SK-N-SH treated with all-trans-retinoic acid at 6 μM for 48 hours (cell line): ENCODE measurements around the gene CAPN12.

ENCODE experiments used
- ATAC-seq: fragments of 200-7000 bp; cut with Tn5 transposase; 3 replicates; pipeline ENCODE4 v1.9.1; 2020; ENCODE audit warnings: mild to moderate bottlenecking, moderate library complexity
- ARNTL ChIP-seq: fragments of 450-650 bp; formaldehyde crosslinking; IDR thresholded peaks from 2 replicates; pipeline ENCODE4 v1.5.0; 2020; ENCODE audit warnings: low read depth, mild to moderate bottlenecking, moderate library complexity, borderline replicate concordance
- BACH2 ChIP-seq: fragments of 250-450 bp; sonication (Bioruptor Pico); IDR thresholded peaks from 2 replicates; pipeline ENCODE4 v1.9.0; 2021; ENCODE audit warnings: mild to moderate bottlenecking, borderline replicate concordance
- CREB5 ChIP-seq: fragments of 250-450 bp; sonication (Bioruptor Pico); IDR thresholded peaks from 2 replicates; pipeline ENCODE4 v1.5.1; 2020; ENCODE audit warnings: low read depth, mild to moderate bottlenecking, moderate library complexity
- CSDC2 ChIP-seq: fragments of 250-450 bp; sonication (Bioruptor Pico); IDR thresholded peaks from 2 replicates; pipeline ENCODE4 v1.5.0; 2020; ENCODE audit warnings: mild to moderate bottlenecking, moderate library complexity
- CSRNP3 ChIP-seq: fragments of 250-450 bp; sonication (Bioruptor Pico); IDR thresholded peaks from 2 replicates; pipeline ENCODE4 v1.5.1; 2021; ENCODE audit warnings: mild to moderate bottlenecking, moderate library complexity
- ESRRG ChIP-seq: fragments of 250-450 bp; sonication (Bioruptor Pico); IDR thresholded peaks from 2 replicates; pipeline ENCODE4 v1.6.1; 2021; ENCODE audit warnings: mild to moderate bottlenecking
- GLIS3 ChIP-seq: fragments of 250-450 bp; sonication (Bioruptor Pico); IDR thresholded peaks from 2 replicates; pipeline ENCODE4 v1.5.0; 2020; ENCODE audit warnings: mild to moderate bottlenecking, moderate library complexity
- ISL1 ChIP-seq: fragments of 250-450 bp; sonication (Bioruptor Pico); IDR thresholded peaks from 2 replicates; pipeline ENCODE4 v2.1.2; 2022; ENCODE audit warnings: mild to moderate bottlenecking, moderate library complexity
- OSR1 ChIP-seq: fragments of 250-450 bp; sonication (Bioruptor Pico); IDR thresholded peaks from 2 replicates; pipeline ENCODE4 v1.8.0; 2022; ENCODE audit warnings: moderate library complexity, mild to moderate bottlenecking, inconsistent platforms
- PATZ1 ChIP-seq: fragments of 250-450 bp; sonication (Bioruptor Pico); IDR thresholded peaks from 2 replicates; pipeline ENCODE4 v1.8.0; 2020; ENCODE audit warnings: mild to moderate bottlenecking, moderate library complexity, borderline replicate concordance
- POU6F1 ChIP-seq: fragments of 250-450 bp; sonication (Bioruptor Pico); IDR thresholded peaks from 2 replicates; pipeline ENCODE4 v1.8.0; 2021; ENCODE audit warnings: low read depth, mild to moderate bottlenecking, moderate library complexity, borderline replicate concordance
- PPARA ChIP-seq: fragments of 250-450 bp; sonication (Bioruptor Pico); IDR thresholded peaks from 2 replicates; pipeline ENCODE4 v1.5.0; 2020; ENCODE audit warnings: mild to moderate bottlenecking, borderline replicate concordance
- RARB ChIP-seq: fragments of 250-450 bp; sonication (Bioruptor Pico); IDR thresholded peaks from 2 replicates; pipeline ENCODE4 v1.8.0; 2021; ENCODE audit warnings: mild to moderate bottlenecking, moderate library complexity
- SNAI2 ChIP-seq: fragments of 250-450 bp; sonication (Bioruptor Pico); IDR thresholded peaks from 2 replicates; pipeline ENCODE4 v1.5.0; 2020; ENCODE audit warnings: mild to moderate bottlenecking, moderate library complexity
- TCF4 ChIP-seq: fragments of 250-450 bp; sonication (Bioruptor Pico); IDR thresholded peaks from 2 replicates; pipeline ENCODE4 v1.8.0; 2021; ENCODE audit warnings: mild to moderate bottlenecking, moderate library complexity, borderline replicate concordance
- TOX ChIP-seq: fragments of 250-450 bp; sonication (Bioruptor Pico); IDR thresholded peaks from 2 replicates; pipeline ENCODE4 v1.8.0; 2021; ENCODE audit warnings: mild to moderate bottlenecking, moderate library complexity, borderline replicate concordance
- TSHZ2 ChIP-seq: fragments of 250-450 bp; sonication (Bioruptor Pico); IDR thresholded peaks from 2 replicates; pipeline ENCODE4 v1.5.0; 2020; ENCODE audit warnings: mild to moderate bottlenecking, moderate library complexity
- ZC3H10 ChIP-seq: fragments of 250-450 bp; sonication (Bioruptor Pico); IDR thresholded peaks from 2 replicates; pipeline ENCODE4 v1.5.1; 2021; ENCODE audit warnings: mild to moderate bottlenecking, moderate library complexity
- ZFP3 ChIP-seq: fragments of 250-450 bp; sonication (Bioruptor Pico); IDR thresholded peaks from 2 replicates; pipeline ENCODE4 v1.5.0; 2020; ENCODE audit warnings: mild to moderate bottlenecking, moderate library complexity
- ZFP30 ChIP-seq: fragments of 450-650 bp; formaldehyde crosslinking; IDR thresholded peaks from 2 replicates; pipeline ENCODE4 v1.5.0; 2022; ENCODE audit warnings: mild to moderate bottlenecking, moderate library complexity
- ZNF565 ChIP-seq: fragments of 450-650 bp; formaldehyde crosslinking; conservative IDR thresholded peaks from 2 replicates; pipeline ENCODE4 v1.5.0; 2020; ENCODE audit warnings: low read depth, mild to moderate bottlenecking, moderate library complexity
- ZNF70 ChIP-seq: fragments of 450-650 bp; formaldehyde crosslinking; IDR thresholded peaks from 2 replicates; pipeline ENCODE4 v1.5.0; 2020; ENCODE audit warnings: mild to moderate bottlenecking, moderate library complexity
- ZNF8 ChIP-seq: fragments of 450-650 bp; formaldehyde crosslinking; IDR thresholded peaks from 2 replicates; pipeline ENCODE4 v1.5.0; 2020; ENCODE audit warnings: mild to moderate bottlenecking, moderate library complexity

CAPN12 gene

GRCh38 chr19:38733493-38734175, 10.6 kb downstream of the CAPN12 start:
- ATAC-seq: peak; percentile 6
- TF ChIP-seq ZNF565 (CRISPR knock-in tag): no peak
- no peak for TF ChIP-seq CREB5
- TF ChIP-seq ZC3H10 (CRISPR knock-in tag): no peak
- TF ChIP-seq ISL1: no peak
- TF ChIP-seq CSDC2 (CRISPR knock-in tag): no peak
- no peak for TF ChIP-seq TOX
- no peak for TF ChIP-seq PPARA (CRISPR knock-in tag)
- TF ChIP-seq PATZ1 (CRISPR knock-in tag): no peak
- no peak for TF ChIP-seq CSRNP3 (CRISPR knock-in tag)
- no peak for TF ChIP-seq SNAI2 (CRISPR knock-in tag)
- no peak for TF ChIP-seq ZFP3 (CRISPR knock-in tag)
- no peak for TF ChIP-seq POU6F1 (CRISPR knock-in tag)
- TF ChIP-seq ZNF70: no peak
- TF ChIP-seq OSR1 (CRISPR knock-in tag): no peak
- no peak for TF ChIP-seq ESRRG
- TF ChIP-seq TCF4 (CRISPR knock-in tag): no peak
- TF ChIP-seq ARNTL: no peak
- no peak for TF ChIP-seq RARB
- TF ChIP-seq GLIS3: no peak
- TF ChIP-seq ZFP30 (CRISPR knock-in tag): no peak

GRCh38 chr19:38733241-38733492, 11.1 kb downstream of the CAPN12 start:
- TF ChIP-seq ESRRG (no peak), TOX (no peak), ZNF70 (no peak), ZNF565 (CRISPR knock-in tag) (no peak), RARB (no peak), CREB5 (no peak), TSHZ2 (CRISPR knock-in tag) (no peak), BACH2 (CRISPR knock-in tag) (no peak), ZC3H10 (CRISPR knock-in tag) (no peak), OSR1 (CRISPR knock-in tag) (no peak), ZFP3 (CRISPR knock-in tag) (no peak), CSDC2 (CRISPR knock-in tag) (no peak), ARNTL (no peak), ZNF8 (CRISPR knock-in tag) (no peak)

More at GRCh38 chr19:38733241-38733492, 11.1 kb downstream of the CAPN12 start:
- no peak for ATAC-seq
